GM11168 (cell line): Measurements from ENCODE around the gene GRWD1.
"Not testable (repeated sequence)": the region's sequence is repeated elsewhere in the genome, so short reads cannot be mapped to it uniquely, and the experiment has no call there.

ENCODE experiments used
- in situ Hi-C: fragments of 300-500 bp; cut with MboI; formaldehyde crosslinking; loops from one replicate; pipeline ENCODE4 v1.12.0; 2022; ENCODE audit warnings: low sequenced_read_pairs; ENCODE audit not compliant: unreplicated experiment

GRWD1 gene

DNA sequence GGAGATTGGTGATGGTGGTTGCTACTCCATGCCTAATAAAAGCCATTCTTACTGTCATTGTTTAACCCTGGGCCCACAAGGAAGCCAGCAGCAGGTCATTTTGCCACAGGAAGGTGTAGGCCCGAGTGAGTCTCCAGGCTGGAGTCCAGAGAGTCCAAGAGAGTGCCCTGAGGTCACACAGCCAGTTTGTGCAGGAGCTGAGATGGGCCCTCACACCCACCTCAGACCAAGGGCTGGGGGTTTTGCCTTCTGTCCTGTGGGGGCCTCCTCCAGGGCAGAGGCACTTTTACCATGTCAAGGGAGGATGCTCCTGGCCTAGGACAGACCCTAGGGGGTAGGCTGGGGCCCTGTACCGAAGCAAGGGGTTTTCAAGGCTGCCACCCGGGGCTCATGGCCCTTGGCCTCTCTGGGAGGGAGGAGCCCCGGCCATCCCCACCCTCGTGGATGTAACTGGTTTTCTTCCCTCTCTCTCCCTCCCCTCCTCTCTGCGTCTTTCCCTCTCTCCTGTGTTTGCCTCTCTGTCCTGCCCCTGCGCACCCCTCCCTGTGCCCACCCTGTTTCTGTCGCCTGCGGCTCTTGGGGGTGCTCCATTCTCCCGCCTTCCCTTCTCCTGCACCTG lies 31.4 kb downstream of the GRWD1 start:
- in situ Hi-C loops, result no loop called here

DNA sequence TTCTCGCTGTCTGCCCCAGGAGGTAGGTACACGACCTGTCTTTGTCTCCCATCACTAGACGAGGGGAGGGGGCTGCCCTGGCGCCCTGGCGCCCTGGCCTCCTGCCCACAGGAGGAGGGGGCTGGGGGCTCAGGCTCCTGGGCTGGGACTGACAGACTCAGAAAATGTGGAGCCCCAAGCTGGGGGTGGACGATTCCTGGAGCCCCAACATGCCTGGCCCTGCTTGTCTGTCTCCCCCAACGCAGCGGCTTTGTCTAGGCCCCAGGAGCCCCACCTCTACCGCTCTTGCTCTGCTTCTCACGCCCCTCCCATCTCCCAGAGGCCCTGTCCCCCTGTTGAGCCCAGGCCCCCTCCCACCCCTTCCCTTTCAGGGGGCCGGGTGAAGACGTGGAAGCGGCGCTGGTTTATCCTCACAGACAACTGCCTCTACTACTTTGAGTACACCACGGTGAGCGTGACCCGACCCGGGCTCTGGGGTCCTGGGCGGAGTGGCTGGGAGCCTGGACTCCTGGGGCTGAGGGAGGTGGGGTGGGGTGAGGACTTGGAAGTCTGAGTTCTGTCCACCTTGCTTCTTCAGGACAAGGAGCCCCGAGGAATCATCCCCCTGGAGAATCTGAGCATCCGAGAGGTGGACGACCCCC lies 32.0 kb downstream of the GRWD1 start:
- in situ Hi-C loops, result no loop called here

DNA sequence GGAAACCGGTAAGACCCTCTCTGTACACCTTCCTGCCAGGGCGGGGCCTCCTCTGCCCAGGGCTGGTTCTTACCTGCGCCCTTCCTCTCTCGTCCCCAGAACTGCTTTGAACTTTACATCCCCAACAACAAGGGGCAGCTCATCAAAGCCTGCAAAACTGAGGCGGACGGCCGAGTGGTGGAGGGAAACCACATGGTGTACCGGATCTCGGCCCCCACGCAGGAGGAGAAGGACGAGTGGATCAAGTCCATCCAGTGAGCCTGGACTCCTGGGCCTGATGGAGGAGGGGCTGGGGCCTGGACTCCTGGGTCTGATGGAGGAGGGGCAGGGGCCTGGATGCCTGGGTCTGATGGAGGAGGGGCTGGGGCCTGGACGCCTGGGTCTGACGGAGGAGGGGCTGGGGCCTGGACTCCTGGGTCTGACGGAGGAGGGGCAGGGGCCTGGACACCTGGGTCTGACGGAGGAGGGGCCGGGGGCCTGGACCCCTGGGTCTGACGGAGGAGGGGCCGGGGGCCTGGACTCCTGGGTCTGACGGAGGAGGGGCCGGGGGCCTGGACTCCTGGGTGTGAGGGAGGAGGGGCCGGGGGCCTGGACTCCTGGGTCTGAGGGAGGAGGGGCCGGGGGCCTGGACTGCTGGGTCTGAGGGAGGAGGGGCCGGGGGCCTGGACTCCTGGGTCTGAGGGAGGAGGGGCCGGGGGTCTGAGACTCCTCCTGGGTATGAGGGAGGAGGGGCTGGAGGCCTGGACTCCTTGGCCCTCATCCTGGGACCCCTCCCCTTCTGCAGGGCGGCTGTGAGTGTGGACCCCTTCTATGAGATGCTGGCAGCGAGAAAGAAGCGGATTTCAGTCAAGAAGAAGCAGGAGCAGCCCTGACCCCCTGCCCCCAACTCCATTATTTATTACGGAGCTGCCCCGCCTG lies 32.8 kb downstream of the GRWD1 start:
- in situ Hi-C loops, result no loop called here

DNA sequence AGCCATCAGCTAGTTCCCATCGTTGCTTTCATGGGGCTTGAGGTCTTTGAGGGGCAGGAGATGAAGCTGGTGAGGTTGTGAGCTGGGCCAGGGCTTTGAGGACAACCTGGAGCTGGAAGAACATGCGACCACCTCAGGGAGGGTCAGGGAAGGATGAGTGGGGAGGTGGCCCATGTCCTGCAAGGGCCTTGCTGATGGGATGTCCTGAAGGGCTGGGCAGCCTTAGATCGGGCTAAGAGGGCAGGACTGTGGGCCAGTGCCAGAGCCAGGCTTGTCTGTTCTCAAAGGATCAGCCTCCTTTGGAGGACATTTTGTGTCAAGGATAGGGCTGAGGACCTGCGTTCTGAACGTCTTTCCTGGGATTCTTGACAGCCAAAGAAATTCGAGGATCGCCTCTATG lies 33.9 kb downstream of the GRWD1 start:
- in situ Hi-C loops, result no loop called here

DNA sequence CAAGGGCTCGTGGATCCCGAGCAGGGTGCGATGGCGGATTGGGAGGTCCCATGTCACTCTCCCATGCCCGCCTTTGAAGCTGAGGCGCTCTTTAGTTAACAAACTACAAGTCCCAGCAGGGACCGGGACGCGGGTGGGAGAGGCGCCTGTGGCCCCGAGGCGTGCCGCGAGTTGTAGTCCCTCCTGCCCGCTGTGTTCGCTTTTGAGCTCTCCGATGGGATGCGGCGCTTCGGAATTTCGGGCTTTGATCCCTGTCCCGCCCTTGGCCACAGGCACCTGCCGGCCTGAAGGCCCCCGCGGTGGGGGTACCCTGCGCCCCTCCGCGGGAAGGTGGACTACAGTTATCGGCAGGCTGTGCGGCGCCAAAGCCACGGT lies 34.4 kb downstream of the GRWD1 start:
- in situ Hi-C loops, result no loop called here

DNA sequence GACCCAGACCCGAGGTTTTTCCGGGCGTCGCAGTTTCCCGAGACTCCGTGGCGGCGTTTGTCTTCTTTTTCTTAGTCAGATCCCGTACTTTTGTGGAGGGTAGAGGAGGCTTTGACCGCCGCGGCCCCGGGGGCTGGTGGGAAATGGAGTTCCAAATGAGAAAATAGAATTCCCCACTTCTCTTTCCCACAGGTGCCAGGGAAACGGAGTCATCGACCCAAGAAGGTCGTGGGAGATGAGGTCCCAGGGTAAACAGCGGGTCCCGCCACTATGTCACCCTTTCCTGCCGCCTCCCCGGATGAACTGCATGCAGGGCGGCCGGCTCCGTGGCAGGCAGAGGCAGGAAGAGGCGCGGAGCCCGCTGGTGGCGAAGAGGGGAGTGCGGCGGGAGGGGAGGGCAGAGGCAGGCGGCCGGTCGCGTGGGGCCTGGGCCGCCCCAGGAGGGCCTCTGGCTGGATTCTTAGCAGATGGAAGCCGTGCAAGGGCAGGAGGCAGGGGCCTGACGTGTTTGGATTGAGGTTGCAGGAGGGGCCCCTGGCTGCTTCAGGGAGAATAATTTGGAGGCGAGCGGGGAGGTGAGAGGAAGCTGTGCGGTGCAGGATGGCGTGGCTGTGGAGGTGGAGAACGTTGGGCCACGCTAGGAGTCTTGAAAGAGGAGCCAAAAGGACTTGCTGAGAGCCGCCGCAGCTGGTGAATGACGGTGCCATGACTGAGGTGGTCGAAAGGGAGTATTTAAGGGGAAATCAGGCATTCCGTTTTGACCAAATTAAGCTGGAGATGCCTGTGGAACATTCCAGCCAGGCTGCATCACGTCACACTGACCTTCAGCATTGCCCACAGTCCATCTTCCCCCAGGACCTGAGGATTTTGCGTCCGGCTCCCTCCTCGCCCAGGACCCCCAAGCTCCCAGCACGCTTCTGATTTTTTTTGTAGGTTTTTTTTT lies 35.0 kb downstream of the GRWD1 start:
- in situ Hi-C loops, result no loop called here

DNA sequence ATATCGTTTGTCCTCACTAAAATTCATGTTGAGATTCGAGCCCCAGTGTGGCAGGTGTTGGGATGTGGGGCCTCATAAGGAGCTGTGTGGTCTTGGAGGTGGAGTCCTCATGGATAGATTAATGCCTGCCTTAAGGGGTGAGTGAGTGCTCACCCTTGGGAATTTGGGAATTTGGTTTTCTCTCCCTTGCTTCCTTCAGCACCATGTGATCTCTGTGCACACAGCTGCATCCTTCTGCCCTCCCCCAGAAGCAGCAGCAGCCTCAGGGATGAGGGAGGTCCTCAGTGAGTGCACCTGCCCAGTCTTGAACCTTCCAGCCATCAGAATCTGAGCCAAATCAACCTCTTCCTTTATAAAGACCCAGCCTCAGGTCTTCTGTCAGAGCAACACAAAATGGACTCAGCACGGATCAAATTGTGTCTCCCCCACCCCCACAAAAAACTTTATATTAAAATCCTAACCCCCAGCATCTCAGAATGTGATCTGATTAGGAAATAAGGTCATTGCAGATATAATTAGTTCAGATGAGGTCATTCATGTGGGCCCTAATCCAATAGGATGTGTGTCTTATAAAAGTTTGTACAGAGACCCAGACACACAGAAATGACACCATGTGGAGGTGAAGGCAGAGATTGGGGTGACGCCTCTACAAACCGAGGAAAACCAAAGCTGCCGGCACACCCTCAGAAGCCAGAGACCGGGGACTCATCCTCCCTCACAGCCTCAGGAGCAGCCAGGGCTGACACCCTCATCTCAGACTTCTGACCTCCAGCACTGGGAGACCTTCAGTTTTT lies 36.3 kb downstream of the GRWD1 start:
- in situ Hi-C loops, result no loop called here

DNA sequence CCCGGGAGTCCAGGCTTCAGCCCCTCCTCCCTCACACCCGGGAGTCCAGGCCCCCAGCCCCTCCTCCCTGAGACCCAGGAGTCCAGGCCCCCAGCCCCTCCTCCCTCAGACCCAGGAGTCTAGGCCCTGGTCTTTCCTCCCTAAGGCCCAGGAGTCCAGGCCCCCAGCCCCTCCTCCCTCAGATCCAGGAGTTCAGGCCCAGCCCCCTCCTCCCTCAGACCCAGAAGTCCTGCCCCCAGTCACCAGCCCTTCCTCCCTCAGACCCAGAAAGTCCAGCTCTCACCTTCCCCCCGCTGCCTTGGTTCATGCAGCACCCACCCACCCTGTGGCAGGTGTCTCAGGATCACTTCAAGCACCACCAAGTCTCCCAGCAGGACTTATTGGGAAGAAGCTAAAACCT lies 37.5 kb downstream of the GRWD1 start:
- in situ Hi-C loops, result no loop called here

DNA sequence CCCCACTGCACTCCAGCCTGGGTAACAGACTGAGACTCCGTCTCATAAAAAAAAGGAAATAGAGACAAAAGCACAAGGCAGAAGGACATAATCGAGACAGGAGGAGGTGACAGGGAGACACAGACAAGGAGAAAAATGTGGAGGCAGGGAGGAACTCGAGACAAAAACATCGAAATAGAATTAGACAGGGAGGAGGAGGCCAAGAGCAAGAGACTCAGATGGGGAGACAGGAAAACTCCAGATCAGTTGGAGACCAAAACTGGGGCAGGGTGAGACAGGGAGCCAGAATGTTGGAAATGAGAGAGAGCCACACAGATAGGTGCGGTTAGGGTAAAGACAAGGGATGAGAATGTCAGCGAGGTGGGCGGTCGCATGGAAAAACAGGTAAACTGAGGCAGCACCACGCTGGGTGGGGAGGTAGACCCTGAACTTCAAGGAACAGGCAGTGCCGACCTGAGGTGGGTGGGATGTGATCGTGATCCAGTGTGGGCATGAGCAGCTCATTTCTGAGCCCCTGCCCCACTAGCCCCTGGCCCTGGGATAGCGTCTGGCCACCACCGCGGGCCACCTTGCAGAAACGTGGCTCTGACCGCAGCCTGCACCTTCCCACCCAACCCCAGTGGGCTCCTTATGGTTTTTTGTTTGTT lies 38.6 kb downstream of the GRWD1 start:
- in situ Hi-C loops, result no loop called here

DNA sequence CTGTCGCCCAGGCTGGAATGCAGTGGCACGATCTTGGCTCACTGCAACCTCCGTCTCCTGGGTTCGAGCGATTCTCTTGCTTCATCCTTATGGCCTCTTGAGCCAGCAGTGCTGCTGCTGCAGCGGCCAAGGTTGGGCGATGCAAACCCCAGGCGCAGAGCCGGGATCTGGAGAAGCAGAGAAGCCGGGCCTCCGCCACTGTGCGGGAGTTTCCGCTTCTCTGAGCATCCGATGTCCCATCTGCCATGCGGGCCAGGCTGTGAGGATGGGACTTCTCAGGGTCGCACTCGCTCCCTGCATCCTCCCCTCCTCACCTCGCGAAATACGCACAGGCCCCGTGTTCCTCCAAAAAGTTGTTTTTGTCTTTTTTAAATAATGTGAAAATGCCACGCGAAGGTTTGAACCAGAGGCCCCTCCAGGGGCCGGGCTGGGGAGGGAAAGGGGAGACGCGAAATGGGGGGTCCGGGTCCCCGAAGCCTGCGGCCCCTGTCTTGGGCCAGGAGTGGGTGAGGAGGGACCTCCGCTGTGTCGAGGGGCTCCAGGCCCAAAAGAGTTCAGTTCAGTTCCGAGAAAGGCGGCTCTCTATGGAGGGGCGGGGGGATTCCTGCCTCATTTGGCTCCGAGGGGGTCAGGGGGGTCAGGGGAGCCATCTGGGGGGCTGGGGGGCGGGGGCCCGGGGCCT lies 39.3 kb downstream of the GRWD1 start:
- in situ Hi-C loops, result no loop called here

DNA sequence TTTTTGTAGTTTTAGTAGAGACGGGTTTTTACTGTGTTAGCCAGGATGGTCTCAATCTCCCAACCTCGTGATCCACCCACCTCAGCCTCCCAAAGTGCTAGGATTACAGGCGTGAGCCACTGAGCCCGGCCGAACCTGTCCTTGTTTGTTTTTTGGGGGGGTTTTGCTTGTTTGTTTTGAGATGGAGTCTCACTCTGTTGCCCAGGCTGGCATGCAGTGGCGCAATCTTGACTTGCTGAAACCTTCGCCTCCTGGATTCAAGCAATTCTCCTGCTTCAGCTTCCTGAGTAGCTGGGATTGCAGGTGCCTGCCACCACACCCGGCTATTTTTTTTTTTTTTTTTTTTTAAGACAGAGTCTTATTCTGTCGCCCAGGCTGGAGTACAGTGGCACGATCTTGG lies 40.9 kb downstream of the GRWD1 start:
- in situ Hi-C loops, result not testable (repeated sequence)

DNA sequence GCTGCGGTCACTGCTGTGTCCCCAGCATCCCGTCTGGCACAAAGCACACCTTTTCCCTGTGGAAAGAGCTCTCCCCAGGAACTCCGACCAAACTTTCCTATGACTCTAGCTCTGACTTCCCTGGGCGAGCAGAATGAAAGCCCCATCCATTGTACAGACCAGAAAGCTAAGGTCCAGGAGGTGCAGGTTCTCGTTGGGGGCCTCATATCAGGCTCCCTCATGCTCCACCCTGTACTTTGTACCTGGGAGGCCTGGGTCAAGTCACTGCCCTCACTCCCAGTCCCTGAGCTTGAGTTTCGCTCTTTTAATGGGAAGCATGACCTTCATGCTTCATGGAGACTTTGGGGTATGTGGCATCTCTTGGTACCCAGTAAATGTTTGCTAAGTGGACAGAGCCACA lies 41.8 kb downstream of the GRWD1 start:
- in situ Hi-C loops, result no loop called here

DNA sequence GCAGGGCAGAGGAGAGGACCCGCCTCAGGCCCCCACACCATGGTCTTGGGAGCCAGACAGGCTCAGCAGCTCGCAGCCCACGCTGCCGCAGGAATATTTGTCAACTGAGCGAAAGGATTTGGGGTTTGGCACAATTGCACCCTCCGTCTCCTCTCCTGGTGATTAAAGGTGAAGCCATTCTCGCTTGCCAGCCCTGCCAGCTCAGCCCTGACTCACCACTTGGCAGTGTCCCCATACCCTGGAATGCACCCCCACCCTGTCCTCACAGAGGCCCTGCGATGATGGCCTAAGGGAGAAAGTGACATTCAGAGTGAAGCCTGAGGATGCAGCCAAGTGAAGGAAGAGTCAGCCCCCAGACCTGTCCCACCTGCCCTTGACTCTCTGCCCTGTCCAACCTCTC lies 42.2 kb downstream of the GRWD1 start:
- in situ Hi-C loops, result no loop called here

DNA sequence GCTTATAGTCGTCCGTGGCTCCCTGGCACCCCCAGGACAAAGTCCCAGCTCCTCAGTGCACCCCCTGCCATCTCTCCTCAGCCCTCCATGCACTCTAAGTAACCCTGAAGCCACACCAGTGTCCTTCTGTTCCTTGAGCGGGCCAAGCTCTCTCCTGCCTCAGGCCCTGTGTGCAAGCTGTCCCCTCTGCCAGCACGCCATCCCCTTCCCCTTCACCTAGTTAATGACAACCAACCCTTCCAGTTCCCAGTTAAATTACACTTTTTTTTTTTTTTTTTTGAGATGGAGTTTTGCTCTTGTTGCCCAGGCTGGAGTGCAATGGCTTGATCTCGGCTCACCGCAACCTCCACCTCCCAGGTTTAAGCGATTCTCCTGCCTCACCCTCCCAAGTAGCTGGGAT lies 42.7 kb downstream of the GRWD1 start:
- in situ Hi-C loops, result not testable (repeated sequence)

DNA sequence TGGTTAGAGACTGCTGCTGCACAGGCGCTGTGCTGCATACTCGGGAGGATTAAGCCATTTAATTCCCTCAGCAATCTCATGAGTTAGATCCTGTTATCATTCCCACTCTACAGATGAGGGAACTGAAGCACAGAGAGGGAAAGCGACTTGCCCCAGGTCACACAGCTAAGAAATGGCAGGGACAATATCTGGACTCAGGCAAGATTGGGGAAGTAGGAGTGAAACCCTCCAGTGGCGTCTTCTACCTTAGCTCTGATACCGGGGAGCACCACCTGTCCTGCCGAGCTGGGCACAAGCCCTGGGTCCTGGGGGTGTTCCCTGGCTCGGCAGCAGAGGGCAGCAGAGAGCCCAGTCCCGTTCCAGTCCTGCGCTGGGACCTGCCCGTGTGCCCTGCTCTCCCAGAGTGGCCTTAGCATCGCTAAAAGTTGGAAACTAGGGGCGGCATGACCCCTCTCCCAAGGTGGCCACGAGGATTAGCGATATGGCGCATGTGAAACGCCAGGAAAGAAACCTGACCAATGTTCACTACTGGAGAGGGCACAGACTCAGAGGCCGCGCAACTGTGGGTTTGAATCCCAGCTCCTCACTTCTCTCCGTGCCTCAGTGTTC lies 43.9 kb downstream of the GRWD1 start:
- in situ Hi-C loops, result no loop called here

DNA sequence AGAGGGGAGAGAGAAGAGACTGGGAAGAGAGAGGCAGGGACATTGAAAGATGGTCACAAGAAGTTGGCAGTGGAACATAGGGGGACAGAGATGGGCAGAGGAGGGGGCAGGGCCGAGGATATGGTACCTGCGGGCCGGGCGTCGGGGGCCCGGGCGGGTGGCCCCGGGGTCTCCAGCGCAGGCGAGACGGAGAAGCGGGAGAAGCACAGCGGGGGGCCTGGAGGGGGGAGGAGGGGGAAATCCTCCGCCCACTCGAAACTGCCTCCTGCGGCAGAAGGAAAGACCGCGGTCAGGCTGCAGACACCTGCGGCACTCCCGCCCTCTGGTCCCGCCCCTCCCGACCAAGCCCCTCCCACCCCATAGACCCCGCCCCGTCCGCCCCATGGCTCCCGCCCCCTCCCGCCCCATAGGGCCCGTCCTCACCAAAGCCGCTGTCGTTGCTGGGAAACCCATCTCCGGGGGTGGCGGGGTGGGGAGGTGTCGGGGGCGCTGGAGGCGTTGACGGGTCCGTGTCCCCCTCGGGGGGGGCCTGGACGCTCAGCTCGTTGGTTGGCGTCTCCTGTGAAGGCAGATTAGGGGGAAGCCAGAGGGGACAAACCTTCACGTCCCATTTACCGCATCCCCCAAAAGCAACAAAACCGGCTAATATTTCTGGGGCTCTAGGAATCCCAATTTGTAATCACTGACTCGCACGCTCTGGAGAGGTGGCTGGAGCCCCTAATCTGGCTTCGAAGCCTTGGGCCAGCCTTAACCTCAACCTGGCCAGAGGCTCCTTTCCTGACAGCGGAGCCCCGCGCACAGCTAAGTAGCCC lies 45.4 kb downstream of the GRWD1 start:
- in situ Hi-C loops, result no loop called here

DNA sequence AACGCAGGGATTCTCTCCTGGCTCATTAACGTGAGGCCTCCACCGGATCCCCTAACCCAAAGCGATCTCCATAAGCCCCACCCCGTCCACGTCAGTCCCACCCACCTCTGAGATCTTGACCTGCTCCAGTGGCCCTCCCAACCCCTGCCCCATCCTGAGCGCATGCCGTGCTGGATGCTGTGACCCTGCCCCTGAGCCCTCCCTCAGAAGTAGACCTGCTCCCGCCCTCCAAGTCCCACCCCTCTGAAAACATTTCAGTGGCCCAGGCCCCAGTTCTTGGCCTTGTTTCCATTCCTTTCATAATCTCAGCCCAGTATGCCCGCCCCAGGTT lies 46.0 kb downstream of the GRWD1 start:
- in situ Hi-C loops, result no loop called here
